HepG2 (cell line): Measurements from ENCODE around the gene ARL2. TPM values are rescaled to one million over a fixed set of nuclear protein-coding genes. Genes with fewer than 3 reads are reported as not detected.
A peak's percentile ranks its signal among the peaks of the same experiment; 100 is the strongest.

Experiments used
- ETV6 ChIP-seq: sonication (generic); formaldehyde crosslinking; conservative IDR thresholded peaks from 2 replicates; pipeline ENCODE4 v1.4.0; 2020; ENCODE audit warnings: missing genetic modification reagents
- EZH2 ChIP-seq: conservative IDR thresholded peaks from 2 replicates; pipeline ENCODE4 v1.6.1; 2012; ENCODE audit warnings: mild to moderate bottlenecking, low read depth, low read length, moderate library complexity
- GFI1 ChIP-seq: sonication (generic); formaldehyde crosslinking; IDR thresholded peaks from 2 replicates; pipeline ENCODE4 v1.5.0; 2020; ENCODE audit warnings: missing genetic modification reagents, mild to moderate bottlenecking, borderline replicate concordance
- GPN1 ChIP-seq: sonication (generic); formaldehyde crosslinking; IDR thresholded peaks from 2 replicates; pipeline ENCODE4 v1.5.1; 2020; ENCODE audit warnings: missing genetic modification reagents, borderline replicate concordance
- HNF1B ChIP-seq: sonication (generic); formaldehyde crosslinking; IDR thresholded peaks from 2 replicates; pipeline ENCODE4 v1.5.1; 2020; ENCODE audit warnings: mild to moderate bottlenecking, moderate library complexity, missing genetic modification reagents
- HNF4A ChIP-seq: sonication (generic); formaldehyde crosslinking; IDR thresholded peaks from 2 replicates; pipeline ENCODE4 v1.4.0; 2020; ENCODE audit warnings: missing genetic modification reagents
- HNF4G ChIP-seq, 2 experiments: sonication (generic) in 1 of 2; formaldehyde crosslinking in 1 of 2; IDR thresholded peaks; 2 replicates each; pipeline versions ENCODE4 v1.4.0 to v1.6.1; 2011 to 2020; ENCODE audit warnings: borderline replicate concordance in 2 of 2, low read depth in 2 of 2, mild to moderate bottlenecking in 2 of 2, low read length in 1 of 2, missing genetic modification reagents in 1 of 2, moderate library complexity in 1 of 2
- IKZF1 ChIP-seq: fragments of 450-650 bp; IDR thresholded peaks from 2 replicates; pipeline ENCODE4 v1.7.1; 2016
- LCORL ChIP-seq, 2 experiments: fragments of 450-650 bp in 1 of 2; sonication (generic) in 1 of 2; formaldehyde crosslinking in 1 of 2; IDR thresholded peaks; 2 replicates each; pipeline versions ENCODE4 v1.5.0 to v1.6.1; 2017 to 2020; ENCODE audit warnings: antibody characterized with exemption in 1 of 2, missing genetic modification reagents in 1 of 2
- MAX ChIP-seq: IDR thresholded peaks from 2 replicates; pipeline ENCODE4 v1.6.1; 2012; ENCODE audit warnings: inconsistent platforms
- MAZ ChIP-seq, 2 experiments: sonication (generic) in 1 of 2; formaldehyde crosslinking in 1 of 2; IDR thresholded peaks; 2 replicates each; pipeline versions ENCODE4 v1.5.0 to v1.6.1; 2012 to 2020; ENCODE audit warnings: low read depth in 2 of 2, mild to moderate bottlenecking in 2 of 2, borderline replicate concordance in 1 of 2, improper control_type of control experiment in 1 of 2, low read length in 1 of 2, missing genetic modification reagents in 1 of 2, moderate library complexity in 1 of 2
- MED8 ChIP-seq: sonication (generic); formaldehyde crosslinking; IDR thresholded peaks from 2 replicates; pipeline ENCODE4 v1.8.1; 2023; ENCODE audit warnings: mild to moderate bottlenecking, missing genetic modification reagents; ENCODE audit not compliant: insufficient replicate concordance
- MTF1 ChIP-seq: sonication (generic); formaldehyde crosslinking; IDR thresholded peaks from 2 replicates; pipeline ENCODE4 v1.5.0; 2020; ENCODE audit warnings: missing genetic modification reagents
- POLR2G ChIP-seq: fragments of 200-400 bp; formaldehyde crosslinking; IDR thresholded peaks from 2 replicates; pipeline ENCODE4 v1.6.1; 2018; ENCODE audit warnings: mild to moderate bottlenecking, low read depth, low read length, moderate library complexity
- REL ChIP-seq: sonication (generic); formaldehyde crosslinking; conservative IDR thresholded peaks from 2 replicates; pipeline ENCODE4 v1.8.0; 2022; ENCODE audit warnings: mild to moderate bottlenecking, missing genetic modification reagents, moderate library complexity
- RNF2 ChIP-seq: fragments of 450-650 bp; conservative IDR thresholded peaks from 2 replicates; pipeline ENCODE4 v1.6.1; 2016; ENCODE audit warnings: low read depth
- ZBED4 ChIP-seq: sonication (generic); formaldehyde crosslinking; IDR thresholded peaks from 2 replicates; pipeline ENCODE4 v1.4.0; 2020; ENCODE audit warnings: missing genetic modification reagents, borderline replicate concordance
- ZNF326 ChIP-seq: sonication (generic); formaldehyde crosslinking; IDR thresholded peaks from 2 replicates; pipeline ENCODE4 v1.4.0; 2020; ENCODE audit warnings: missing genetic modification reagents, borderline replicate concordance
- ZNF350 ChIP-seq: sonication (generic); formaldehyde crosslinking; IDR thresholded peaks from 2 replicates; pipeline ENCODE4 v1.4.0; 2020; ENCODE audit warnings: mild to moderate bottlenecking, low read depth, missing genetic modification reagents, borderline replicate concordance
- ZNF691 ChIP-seq: sonication (generic); formaldehyde crosslinking; IDR thresholded peaks from 2 replicates; pipeline ENCODE4 v1.4.0; 2020; ENCODE audit warnings: missing genetic modification reagents, low read depth, mild to moderate bottlenecking, borderline replicate concordance
- ZNF766 ChIP-seq: sonication (generic); formaldehyde crosslinking; IDR thresholded peaks from 2 replicates; pipeline ENCODE4 v1.5.0; 2020; ENCODE audit warnings: missing genetic modification reagents, borderline replicate concordance
- ZSCAN12 ChIP-seq: sonication (generic); formaldehyde crosslinking; IDR thresholded peaks from 2 replicates; pipeline ENCODE4 v1.9.0; 2021; ENCODE audit warnings: mild to moderate bottlenecking, missing genetic modification reagents
- polyA plus RNA-seq, 8 experiments: library from polyadenylated mRNA; depleted of rRNA in 3 of 8; stranded (reverse) in 7 of 8; unstranded in 1 of 8; fragments of >200 nt; fragmentation: Illumina TruSeq in 4 of 8; extraction: Trizol in 4 of 8; gene quantifications; 2 replicates each; pipeline versions ENCODE4 v1.2.1 to v1.2.3, GENCODE V29; 2011 to 2016; ENCODE audit warnings: low read depth in 4 of 8, missing spikeins in 1 of 8, mixed read lengths in 1 of 8; ENCODE audit not compliant: insufficient read depth in 1 of 8
- total RNA-seq, 5 experiments: library from RNA; depleted of rRNA; stranded (reverse); fragments of >200 nt; fragmentation: Illumina TruSeq; extraction: Trizol; gene quantifications; 2 replicates each; pipeline ENCODE4 v1.2.3, GENCODE V29; 2016; ENCODE audit warnings: low read depth in 1 of 5

The ARL2 gene
- total and polyA plus RNA-seq, 2 of the 13 experiments (the other 11 are each of a cell fraction or from before 2014, with no cell fraction given), result 82.9 to 84.4 TPM

GRCh38 chr11:64987998-64988854, 25.7 kb upstream of the ARL2 start (continued):
- TF ChIP-seq ZNF350 (CRISPR knock-in tag) (no peak), EZH2 (no peak), HNF4G (IDR thresholded peaks at IDR 0.05; ENCODE audit: borderline replicate concordance, low read depth, low read length) (peak; percentile 25; the same call in 1 of the 2 replicates), HNF4G (CRISPR knock-in tag; IDR thresholded peaks at IDR 0.05; ENCODE audit: borderline replicate concordance, low read depth) (no peak), MAZ (IDR thresholded peaks at IDR 0.05; ENCODE audit: borderline replicate concordance, low read depth, low read length) (no peak), MAZ (CRISPR knock-in tag; IDR thresholded peaks at IDR 0.05; ENCODE audit: low read depth) (no peak), ZSCAN12 (CRISPR knock-in tag) (no peak), ZNF326 (CRISPR knock-in tag) (no peak), RNF2 (no peak), ZBED4 (CRISPR knock-in tag) (no peak), HNF1B (CRISPR knock-in tag) (no peak), MAX (peak; percentile 52; the same call in 1 of the 2 replicates), GPN1 (CRISPR knock-in tag) (no peak), REL (no peak), GFI1 (CRISPR knock-in tag) (no peak), ZNF766 (no peak), POLR2G (no peak), HNF4A (CRISPR knock-in tag) (peak; percentile 74), IKZF1 (no peak), ETV6 (CRISPR knock-in tag) (no peak), LCORL (IDR thresholded peaks at IDR 0.05) (no peak), LCORL (CRISPR knock-in tag; IDR thresholded peaks at IDR 0.05) (peak; percentile 49; the same call in 1 of the 2 replicates), ZNF691 (CRISPR knock-in tag) (no peak), MTF1 (CRISPR knock-in tag) (no peak), MED8 (CRISPR knock-in tag) (no peak)
